T-helper 22 cell (primary cell): Measurements from ENCODE around the gene SEMA3G.

Source experiments
- DNase-seq: peaks from one replicate; pipeline ENCODE4 v3.0.0-alpha.2; 2020; ENCODE audit warnings: low read depth

The SEMA3G gene

DNA sequence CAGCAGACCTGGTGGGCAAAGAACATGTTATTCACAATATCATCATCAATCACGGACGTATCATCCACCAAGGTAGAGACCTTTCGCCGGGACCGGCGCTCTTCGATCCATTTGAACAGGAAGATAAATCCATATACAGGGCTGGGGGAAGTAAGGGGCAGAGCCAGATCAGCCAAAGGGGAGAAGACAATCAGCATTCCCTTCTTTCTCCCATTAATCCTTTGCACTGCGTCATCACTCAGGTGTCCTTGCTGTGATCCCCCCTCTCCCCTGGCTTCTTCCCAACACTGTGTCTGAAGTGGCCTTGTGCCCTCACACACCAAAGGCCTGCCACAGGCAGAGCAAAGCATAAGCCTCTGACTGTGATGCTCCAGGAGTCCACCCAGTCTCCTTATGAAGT, 36.4 kb downstream of the SEMA3G start:
- DNase-seq: no peak

DNA sequence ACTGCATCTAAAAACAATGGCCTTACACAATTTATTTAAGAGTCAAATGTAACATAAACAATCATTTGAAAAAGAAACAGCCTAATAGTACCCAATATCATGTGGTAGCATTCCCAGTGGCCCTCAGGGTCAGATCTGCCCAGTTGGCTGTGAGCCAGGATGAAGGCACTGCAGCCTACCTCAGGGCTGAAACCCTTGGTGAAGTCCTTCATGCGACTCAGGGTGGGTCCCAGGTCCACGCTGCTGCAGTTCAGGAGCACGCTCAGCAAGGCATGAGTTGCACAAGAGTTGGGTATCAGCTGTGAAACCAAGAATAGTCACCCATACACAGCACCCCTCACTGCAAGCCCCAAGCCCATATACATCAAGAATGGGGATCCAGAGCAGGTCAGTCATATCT, 37.1 kb downstream of the SEMA3G start:
- no peak for DNase-seq

- no peak for DNase-seq
These were observed 38.0 kb downstream of the SEMA3G start for GRCh38 chr3:52406791-52407510.

DNA sequence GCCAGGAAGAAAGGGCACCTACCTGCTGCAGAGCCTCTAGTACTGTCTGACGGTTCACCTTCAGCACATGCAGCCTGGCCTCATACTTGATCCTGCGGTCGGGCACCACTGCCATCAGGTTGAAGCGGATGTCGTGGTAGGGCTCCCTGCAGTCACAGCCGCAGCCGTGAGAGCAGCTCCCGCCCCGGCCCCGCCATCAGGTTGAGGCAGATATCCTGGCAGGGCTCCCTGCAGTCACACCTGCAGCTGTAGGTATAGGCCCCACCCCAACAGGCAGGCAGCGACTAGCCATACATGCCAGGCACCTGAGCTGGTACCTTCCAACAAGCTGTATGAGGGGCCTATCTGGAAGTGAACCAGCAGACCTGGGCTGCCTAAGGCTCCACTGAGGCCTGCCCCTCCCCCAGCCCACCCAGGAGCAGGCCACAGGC, 38.7 kb downstream of the SEMA3G start:
- DNase-seq: no peak

- DNase-seq: no peak
These were observed 39.2 kb downstream of the SEMA3G start for GRCh38 chr3:52405601-52406110.

DNA sequence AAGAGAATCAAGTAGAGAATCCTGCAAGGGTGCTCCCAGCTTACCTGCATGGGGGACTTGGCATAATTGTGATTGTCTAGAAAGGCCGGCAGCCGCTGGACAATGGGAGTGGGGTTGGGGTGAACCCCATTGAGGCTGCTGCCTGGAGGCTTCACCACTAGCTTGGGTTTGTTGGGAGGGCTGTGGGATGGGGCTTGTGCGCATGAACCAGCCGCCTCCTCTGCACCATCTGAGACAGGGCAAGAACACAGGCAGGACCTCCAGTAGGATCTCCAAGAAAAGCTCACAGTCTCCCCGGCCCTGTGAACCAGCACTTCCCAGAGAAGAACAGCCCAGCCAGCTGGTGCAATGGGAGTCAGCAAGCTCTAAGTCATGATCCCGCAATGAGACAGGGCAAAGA, 39.8 kb downstream of the SEMA3G start:
- no peak for DNase-seq

DNA sequence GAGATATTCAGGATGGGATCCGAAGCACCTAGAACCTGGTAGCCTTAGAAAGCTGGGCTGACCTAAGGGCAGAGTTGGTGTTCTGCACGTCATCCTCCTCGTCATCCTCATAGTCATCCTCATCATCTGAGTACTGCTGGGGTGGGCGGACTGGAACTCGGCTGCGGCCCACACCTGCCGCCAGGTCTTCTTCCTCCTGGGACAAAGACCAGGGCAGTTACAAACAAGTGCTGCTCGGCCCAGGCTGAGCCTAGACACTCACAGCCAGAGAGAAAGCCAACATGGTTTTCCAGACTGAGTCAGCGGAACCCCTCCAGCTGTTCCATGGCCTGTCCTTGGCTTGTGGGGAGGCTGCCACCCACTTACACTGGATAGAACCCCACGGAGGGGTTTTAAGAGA, 40.5 kb downstream of the SEMA3G start:
- DNase-seq: no peak

DNA sequence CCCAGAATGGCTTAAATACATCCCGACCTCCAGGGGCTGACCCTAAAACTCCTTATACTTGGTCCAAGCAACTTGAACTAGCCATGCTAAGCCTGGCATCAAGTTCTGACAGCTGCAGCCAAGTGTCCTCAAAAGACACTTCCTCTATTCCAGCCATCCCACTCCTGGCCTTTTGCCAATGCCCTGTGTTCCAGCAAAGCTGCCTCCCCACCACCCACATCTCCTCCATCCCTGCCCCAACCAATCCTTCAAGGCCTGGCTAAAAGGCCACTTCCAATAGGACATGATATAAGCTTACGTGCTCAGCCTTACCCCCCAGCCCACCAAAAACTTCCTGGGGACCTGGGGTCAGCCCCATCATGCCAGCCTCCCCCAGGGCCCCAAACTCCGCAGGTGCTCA, 40.9 kb downstream of the SEMA3G start:
- no peak for DNase-seq

DNA sequence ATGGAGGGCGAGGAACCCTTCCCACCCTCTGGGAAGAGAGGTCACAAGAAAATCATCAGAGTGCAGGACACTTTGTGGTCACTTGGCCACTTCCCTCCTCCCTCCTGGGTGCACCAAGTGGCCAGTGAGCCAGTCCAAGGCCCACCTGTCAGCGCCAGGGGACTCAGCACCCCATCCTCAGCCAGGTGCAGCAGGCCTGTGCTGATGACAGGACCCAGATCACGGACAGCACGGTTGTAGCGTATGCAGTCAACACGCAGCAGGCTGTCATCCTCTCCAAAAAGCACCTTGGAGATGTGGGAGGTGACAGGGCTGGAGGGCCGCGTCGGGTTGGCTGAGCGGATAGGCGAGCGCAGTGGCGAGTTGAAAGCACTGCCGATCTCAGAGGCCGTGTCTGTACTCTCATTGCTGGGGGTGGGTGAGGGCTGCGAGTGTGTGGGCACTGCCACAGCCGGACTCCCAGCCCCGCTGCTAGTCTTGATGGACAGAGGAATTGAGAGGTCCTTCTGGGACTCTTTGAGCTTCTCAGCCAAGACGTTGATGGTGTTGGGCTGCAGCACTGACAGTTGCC, 41.5 kb downstream of the SEMA3G start:
- no peak for DNase-seq

- DNase-seq: no peak
These were observed 42.1 kb downstream of the SEMA3G start for GRCh38 chr3:52402706-52403270.

- DNase-seq: no peak
These were observed 42.8 kb downstream of the SEMA3G start for GRCh38 chr3:52402101-52402521.

GRCh38 chr3:52401551-52401950, 43.4 kb downstream of the SEMA3G start:
- DNase-seq: no peak

DNA sequence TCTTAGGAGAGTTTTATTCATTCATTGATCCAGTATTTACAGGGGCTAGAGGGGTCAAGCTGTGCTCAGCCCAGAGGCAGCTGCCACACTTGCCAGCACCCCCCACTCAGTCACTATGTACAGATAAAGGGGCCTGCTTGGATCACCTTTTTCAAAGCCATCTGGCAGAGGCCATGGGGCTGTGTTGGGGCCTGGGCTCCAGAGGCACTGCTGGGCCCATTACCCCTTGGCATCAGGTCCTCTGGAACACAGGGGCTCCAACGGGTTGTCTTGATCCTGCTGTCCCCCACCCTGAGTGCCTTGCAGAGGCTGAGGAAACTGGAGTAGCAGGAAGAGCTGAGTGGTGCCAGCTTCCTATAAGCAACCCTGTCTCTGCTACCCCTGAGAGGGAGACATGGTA, 43.9 kb downstream of the SEMA3G start:
- no peak for DNase-seq

GRCh38 chr3:52400275-52400793, 44.6 kb downstream of the SEMA3G start:
- DNase-seq: no peak

DNA sequence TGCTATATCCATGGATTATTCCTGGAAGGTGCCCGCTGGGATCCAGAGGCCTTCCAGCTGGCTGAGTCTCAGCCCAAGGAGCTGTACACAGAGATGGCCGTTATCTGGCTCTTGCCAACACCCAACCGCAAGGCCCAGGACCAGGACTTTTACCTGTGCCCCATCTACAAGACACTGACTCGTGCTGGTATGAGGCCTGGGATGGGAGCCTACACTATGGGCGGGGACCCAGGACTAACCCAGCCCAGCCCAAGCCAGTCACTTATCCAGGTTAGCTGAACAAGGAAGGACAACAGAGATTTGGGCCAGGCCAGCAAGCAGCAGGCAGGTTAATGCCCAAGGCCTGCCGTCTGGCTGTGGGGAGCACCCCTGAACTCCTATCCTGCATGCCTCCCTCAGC, 45.3 kb downstream of the SEMA3G start:
- no peak for DNase-seq

- no peak for DNase-seq
These were observed 45.8 kb downstream of the SEMA3G start for GRCh38 chr3:52399131-52399530.

- no peak for DNase-seq
These were observed 46.2 kb downstream of the SEMA3G start for GRCh38 chr3:52398670-52399081.

- DNase-seq: no peak
These were observed 47.1 kb downstream of the SEMA3G start for GRCh38 chr3:52397676-52398399.

DNA sequence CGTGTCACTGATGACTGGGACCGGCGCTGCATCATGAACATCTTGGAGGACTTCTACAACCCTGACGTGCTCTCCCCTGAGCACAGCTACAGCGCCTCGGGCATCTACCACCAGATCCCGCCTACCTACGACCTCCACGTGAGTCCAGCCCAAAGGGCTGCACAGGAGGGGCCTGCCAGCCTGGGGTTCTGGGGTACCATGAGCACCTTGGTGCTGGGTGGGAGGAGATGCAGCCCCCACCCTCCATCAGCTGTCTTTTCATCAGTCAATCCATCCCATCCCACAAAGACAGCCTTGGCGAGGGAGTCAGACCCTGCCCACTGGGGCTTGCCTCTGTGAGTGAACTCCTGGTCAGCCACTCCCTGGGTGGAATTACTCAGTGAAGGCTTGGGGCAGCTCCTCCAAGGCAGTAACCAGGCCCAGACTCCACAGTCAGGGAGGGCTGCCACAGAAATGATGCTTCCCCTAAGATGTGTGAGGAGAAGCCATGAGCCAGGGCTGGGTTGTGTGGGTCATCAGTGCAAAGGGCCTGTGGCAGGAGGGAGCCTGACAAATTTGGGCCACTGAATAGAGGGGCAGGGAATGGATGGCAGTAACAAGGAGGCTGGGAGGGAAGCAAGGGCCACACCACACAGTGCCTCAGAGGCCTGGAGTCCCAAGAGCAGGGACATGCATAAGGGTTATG, 47.9 kb downstream of the SEMA3G start:
- DNase-seq: no peak

- DNase-seq: no peak
These were observed 48.6 kb downstream of the SEMA3G start for GRCh38 chr3:52396011-52396906.

- DNase-seq: no peak
These were observed 49.4 kb downstream of the SEMA3G start for GRCh38 chr3:52395503-52395865.
